Colonic mucosa (tissue), 4 donors: ENCODE measurements around the gene AMY2B. TPM values are rescaled to one million over a fixed set of nuclear protein-coding genes. Genes with fewer than 3 reads are reported as not detected.
"Not testable (repeated sequence)": the region's sequence is repeated elsewhere in the genome, so short reads cannot be mapped to it uniquely, and the experiment has no call there.

Experiments used
- DNase-seq: peaks from one replicate; pipeline ENCODE4 v3.0.0-alpha.2; 2020
- H3K27ac ChIP-seq: fragments of 200-600 bp; one replicate; pipeline ENCODE4 v1.8.0; 2021
- H3K27me3 ChIP-seq: fragments of 200-600 bp; one replicate; pipeline ENCODE4 v1.8.0; 2021
- H3K36me3 ChIP-seq: fragments of 200-600 bp; one replicate; pipeline ENCODE4 v1.8.0; 2021
- H3K4me1 ChIP-seq: fragments of 200-600 bp; one replicate; pipeline ENCODE4 v1.8.0; 2021; ENCODE audit warnings: mild to moderate bottlenecking
- H3K4me3 ChIP-seq: fragments of 200-600 bp; one replicate; pipeline ENCODE4 v1.8.0; 2021
- H3K9ac ChIP-seq, 2 donors: one replicate each; pipeline ENCODE4 v1.7.0; 2013; ENCODE audit warnings: control low read depth in 2 of 2, low read depth in 2 of 2, low read length in 2 of 2
- H3K9me3 ChIP-seq: fragments of 200-600 bp; one replicate; pipeline ENCODE4 v1.8.0; 2021
- intact Hi-C: fragments of 100-400 bp; cut with DNase I; formaldehyde crosslinking; loops from one replicate; pipeline ENCODE4 v1.14.1; 2022
- total RNA-seq, 2 donors: library from RNA; stranded (reverse); fragmentation: NEBNext Ultra II Directional in 1 of 2; extraction: Animal tissue kit (Norgen Biotek cat#: 25700) in 1 of 2; gene quantifications; one replicate each; pipeline ENCODE4 v1.2.1, GENCODE V29; 2021
- TF ChIP-seq, protein P1 (sequence below): fragments of 200-600 bp; IDR thresholded peaks from one replicate; pipeline ENCODE4 v1.8.0; 2022; ENCODE audit warnings: antibody characterized with exemption, mild to moderate bottlenecking
- donor health status: healthy.
- donor health status: DM: no; HTN: no; CAD: no.
- donor health status: DM: no; HTN: no; CAD: no.

AMY2B gene
- total RNA-seq, 2 donors from 2014 or later = 6.6 to 8.5 TPM

GRCh38 chr1:103561643-103562395 is 9.6 kb upstream of the AMY2B start:
- TF ChIP-seq, protein P1, sequence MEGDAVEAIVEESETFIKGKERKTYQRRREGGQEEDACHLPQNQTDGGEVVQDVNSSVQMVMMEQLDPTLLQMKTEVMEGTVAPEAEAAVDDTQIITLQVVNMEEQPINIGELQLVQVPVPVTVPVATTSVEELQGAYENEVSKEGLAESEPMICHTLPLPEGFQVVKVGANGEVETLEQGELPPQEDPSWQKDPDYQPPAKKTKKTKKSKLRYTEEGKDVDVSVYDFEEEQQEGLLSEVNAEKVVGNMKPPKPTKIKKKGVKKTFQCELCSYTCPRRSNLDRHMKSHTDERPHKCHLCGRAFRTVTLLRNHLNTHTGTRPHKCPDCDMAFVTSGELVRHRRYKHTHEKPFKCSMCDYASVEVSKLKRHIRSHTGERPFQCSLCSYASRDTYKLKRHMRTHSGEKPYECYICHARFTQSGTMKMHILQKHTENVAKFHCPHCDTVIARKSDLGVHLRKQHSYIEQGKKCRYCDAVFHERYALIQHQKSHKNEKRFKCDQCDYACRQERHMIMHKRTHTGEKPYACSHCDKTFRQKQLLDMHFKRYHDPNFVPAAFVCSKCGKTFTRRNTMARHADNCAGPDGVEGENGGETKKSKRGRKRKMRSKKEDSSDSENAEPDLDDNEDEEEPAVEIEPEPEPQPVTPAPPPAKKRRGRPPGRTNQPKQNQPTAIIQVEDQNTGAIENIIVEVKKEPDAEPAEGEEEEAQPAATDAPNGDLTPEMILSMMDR = no peak
- Histone ChIP-seq H3K4me1 (no peaks in the 10 kb centered on the region), H3K9ac (no peak overlapping the region), H3K27me3 (no peaks in the 10 kb centered on the region), H3K27ac (no peak overlapping the region), H3K4me3 (no peak overlapping the region), H3K9me3 (no peaks in the 10 kb centered on the region), H3K36me3 (no peaks in the 10 kb centered on the region)
- no peak for DNase-seq
- intact Hi-C loops = no loop called here

DNA sequence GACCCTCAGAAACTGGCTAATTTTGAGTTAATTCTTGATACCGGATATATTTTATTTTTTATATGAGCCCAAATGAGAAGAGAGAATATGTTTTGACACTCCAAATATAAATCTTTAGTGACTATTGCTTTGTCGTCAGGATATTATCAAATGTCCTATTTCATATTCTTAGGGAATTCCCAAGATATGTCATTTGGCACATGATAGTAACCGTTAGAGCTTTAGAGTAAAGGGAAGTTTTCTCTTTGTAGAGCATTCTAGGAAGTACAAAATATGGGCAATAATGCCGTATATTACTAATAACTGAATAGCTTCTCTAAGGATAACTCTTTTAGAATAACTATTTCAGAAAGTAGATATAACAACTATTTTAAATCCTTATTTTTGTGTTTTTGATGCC is 8.3 kb upstream of the AMY2B start:
- H3K9me3 ChIP-seq = no peaks in the 10 kb centered on the region
- no peaks in the 10 kb centered on the region for H3K36me3 ChIP-seq
- intact Hi-C loops = no loop called here
- H3K4me3 ChIP-seq = no peak overlapping the region
- DNase-seq = no peak
- no peaks in the 10 kb centered on the region for H3K27me3 ChIP-seq
- H3K27ac ChIP-seq = no peak overlapping the region
- TF ChIP-seq, protein P1 = no peak
- no peaks in the 10 kb centered on the region for H3K4me1 ChIP-seq
- no peak overlapping the region for H3K9ac ChIP-seq

GRCh38 chr1:103569493-103569892 is 1.9 kb upstream of the AMY2B start:
- H3K27me3 ChIP-seq = no peaks in the 10 kb centered on the region
- TF ChIP-seq, protein P1 = no peak
- no peak overlapping the region for H3K9ac ChIP-seq
- H3K4me3 ChIP-seq = no peak overlapping the region
- H3K9me3 ChIP-seq = no peaks in the 10 kb centered on the region
- no peaks in the 10 kb centered on the region for H3K4me1 ChIP-seq
- intact Hi-C loops = no loop called here
- DNase-seq = no peak
- no peaks in the 10 kb centered on the region for H3K36me3 ChIP-seq
- no peak overlapping the region for H3K27ac ChIP-seq

DNA sequence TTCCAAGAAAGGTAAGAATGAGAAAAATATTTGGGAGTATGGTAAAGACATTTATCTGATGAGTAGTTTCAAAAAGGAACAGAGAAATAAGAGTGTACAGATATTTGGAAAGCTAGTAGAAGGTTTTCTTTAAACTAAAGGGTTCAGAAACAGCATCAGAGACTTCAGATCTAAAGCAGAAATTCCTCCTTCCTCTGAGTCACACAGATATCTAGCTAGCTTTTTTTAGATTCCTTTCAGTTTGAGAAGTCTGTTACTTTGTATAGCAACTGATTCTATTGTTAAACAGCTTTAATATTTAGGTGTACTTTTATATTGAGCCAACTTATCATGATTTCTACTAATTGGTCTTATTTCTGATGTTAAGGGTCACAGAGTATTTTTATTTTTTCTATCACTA is 4.7 kb downstream of the AMY2B start:
- Histone ChIP-seq H3K9me3 (no peaks in the 10 kb centered on the region), H3K36me3 (no peaks in the 10 kb centered on the region), H3K27me3 (no peaks in the 10 kb centered on the region), H3K4me3 (no peak overlapping the region), H3K9ac (no peak overlapping the region), H3K27ac (no peak overlapping the region), H3K4me1 (no peaks in the 10 kb centered on the region)
- no peak for DNase-seq
- intact Hi-C loops = no loop called here
- TF ChIP-seq, protein P1 = no peak

DNA sequence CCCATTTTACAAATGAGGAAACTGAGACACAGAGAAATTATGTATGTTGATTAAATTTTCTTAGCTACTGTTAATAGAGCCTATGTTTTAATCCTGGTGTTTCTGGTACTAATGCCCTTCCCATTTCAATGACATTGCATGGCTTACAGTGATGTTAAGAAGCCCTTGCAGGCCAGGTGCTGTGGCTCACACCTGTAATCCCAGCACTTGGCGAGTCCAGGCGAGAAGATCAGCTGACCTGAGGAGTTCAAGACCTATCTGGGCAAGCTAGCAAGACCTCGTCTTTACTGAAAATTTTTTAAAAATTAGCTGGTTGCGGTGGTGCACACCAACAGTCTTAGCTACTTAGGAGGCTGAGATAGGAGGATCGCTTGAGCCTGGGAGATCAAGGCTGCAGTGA is 5.4 kb downstream of the AMY2B start:
- not testable (repeated sequence) for H3K27me3 ChIP-seq, H3K4me1 ChIP-seq

GRCh38 chr1:103582464-103582863 is 11.1 kb downstream of the AMY2B start:
- Histone ChIP-seq H3K27me3 (no peaks in the 10 kb centered on the region), H3K27ac (no peak overlapping the region), H3K4me1 (no peaks in the 10 kb centered on the region), H3K9me3 (no peaks in the 10 kb centered on the region), H3K4me3 (no peak overlapping the region), H3K36me3 (no peaks in the 10 kb centered on the region), H3K9ac (no peak overlapping the region)
- TF ChIP-seq, protein P1 = no peak
- DNase-seq = no peak
- intact Hi-C loops = no loop called here

More for the DNA sequence above, 5.4 kb downstream of the AMY2B start:
- intact Hi-C loops, DNase-seq, H3K9me3 ChIP-seq, H3K4me3 ChIP-seq, H3K36me3 ChIP-seq, H3K27ac ChIP-seq, H3K9ac ChIP-seq: not testable (repeated sequence)
